Measurements from ENCODE around the gene NODAL.

The NODAL gene

DNA sequence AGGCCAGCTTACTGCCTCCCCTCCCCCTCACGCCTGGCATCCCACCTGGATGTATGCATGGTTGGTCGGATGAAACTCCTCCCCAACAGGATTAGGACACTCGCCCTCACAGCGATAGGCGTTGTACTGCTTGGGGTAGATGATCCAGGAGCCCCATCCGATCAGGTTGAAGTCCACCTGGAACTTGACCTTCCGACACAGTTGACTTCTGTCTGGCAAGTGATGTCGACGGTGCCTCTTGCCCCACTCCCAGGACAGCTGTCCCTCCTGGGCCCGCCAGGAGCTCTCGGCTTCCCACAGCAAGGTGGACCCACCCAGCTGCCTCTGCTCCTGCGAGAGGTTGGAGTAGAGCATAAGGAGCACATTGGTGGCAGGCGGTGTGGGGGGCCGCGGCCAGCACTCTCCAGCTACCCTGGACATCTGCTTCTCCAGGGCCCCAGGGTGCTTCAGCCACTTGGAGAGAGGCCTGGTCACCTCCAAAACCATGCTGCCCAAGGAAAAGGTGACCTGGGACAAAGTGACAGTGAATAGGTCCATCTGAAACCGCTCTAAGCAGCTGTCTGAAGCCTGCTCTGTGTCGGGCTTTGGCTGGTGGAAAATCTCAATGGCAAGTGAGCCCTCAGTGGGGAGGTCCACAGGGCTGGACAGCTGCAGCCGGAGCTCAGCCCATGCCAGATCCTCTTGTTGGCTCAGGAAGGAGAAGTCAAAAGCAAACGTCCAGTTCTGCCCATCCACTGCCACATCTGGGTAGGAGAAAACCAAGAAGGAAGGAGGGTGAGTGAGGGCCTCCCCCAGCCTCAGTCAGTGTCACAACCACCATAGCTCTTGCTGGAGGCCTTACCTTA, 6.0 kb downstream of the NODAL start:
- H3K4me1 ChIP-seq (ENCODE audit: control insufficient read depth in 1 of 2, insufficient read depth in 1 of 2, low read depth in 1 of 2, low read length in 1 of 2) = peaks cover 0 to under 1% of the 10 kb centered on the region in 2 experiments
- TF ChIP-seq, protein P1, sequence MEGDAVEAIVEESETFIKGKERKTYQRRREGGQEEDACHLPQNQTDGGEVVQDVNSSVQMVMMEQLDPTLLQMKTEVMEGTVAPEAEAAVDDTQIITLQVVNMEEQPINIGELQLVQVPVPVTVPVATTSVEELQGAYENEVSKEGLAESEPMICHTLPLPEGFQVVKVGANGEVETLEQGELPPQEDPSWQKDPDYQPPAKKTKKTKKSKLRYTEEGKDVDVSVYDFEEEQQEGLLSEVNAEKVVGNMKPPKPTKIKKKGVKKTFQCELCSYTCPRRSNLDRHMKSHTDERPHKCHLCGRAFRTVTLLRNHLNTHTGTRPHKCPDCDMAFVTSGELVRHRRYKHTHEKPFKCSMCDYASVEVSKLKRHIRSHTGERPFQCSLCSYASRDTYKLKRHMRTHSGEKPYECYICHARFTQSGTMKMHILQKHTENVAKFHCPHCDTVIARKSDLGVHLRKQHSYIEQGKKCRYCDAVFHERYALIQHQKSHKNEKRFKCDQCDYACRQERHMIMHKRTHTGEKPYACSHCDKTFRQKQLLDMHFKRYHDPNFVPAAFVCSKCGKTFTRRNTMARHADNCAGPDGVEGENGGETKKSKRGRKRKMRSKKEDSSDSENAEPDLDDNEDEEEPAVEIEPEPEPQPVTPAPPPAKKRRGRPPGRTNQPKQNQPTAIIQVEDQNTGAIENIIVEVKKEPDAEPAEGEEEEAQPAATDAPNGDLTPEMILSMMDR (IDR thresholded peaks at IDR 0.05) = no peak
- H3K27me3 ChIP-seq = peaks cover 38% of the 10 kb centered on the region

DNA sequence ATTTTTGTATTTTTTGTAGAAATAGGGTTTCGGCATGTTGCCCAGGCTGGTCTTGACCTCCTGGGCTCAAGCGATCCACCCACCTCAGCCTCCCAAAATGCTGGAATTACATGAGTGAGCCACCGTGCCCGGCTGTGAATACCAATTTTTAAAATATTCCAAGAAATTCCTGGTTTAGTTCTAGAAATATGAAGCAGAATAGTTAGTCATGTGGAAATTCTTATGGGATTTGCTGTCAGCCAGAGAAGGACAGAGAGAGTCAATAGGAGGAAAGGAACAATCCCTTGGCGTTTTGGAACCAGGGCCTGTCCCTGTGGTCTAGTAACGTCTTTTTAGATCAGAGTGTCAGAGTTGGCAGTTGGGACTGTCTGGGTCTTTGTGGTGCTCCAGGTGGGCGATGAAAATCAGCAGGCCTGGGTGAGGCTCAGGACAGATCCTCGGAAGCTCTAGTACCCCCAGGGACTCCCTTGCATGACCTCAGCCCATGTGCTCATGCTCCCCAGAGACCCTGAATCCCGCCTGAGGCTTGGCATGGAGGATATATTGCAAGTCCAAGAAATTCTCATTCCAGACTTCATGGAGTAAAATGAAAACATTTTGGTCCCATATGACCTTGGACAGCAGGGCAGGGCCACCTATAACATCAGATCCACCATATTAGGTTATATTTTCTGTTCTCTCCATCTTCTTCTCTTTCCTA, 7.8 kb downstream of the NODAL start:
- H3K4me3 ChIP-seq (ENCODE audit: low read depth in 1 of 2, low read length in 1 of 2) = no peak overlapping the region
- TF ChIP-seq, protein P1 (IDR thresholded peaks at IDR 0.05) = no peak
- no peaks in the 10 kb centered on the region for H3K9me3 ChIP-seq
- no peak overlapping the region for H3K27ac ChIP-seq
- peaks cover 69% of the 10 kb centered on the region for H3K36me3 ChIP-seq
- H3K4me1 ChIP-seq (ENCODE audit: control insufficient read depth in 1 of 2, insufficient read depth in 1 of 2, low read depth in 1 of 2, low read length in 1 of 2) = no peaks in the 10 kb centered on the region
- H3K27me3 ChIP-seq = peaks cover 21% of the 10 kb centered on the region

More for the DNA sequence above, 6.0 kb downstream of the NODAL start:
- Histone ChIP-seq H3K36me3 (peaks cover 52% of the 10 kb centered on the region), H3K4me3 (ENCODE audit: low read depth in 1 of 2, low read length in 1 of 2) (no peak overlapping the region), H3K9me3 (no peaks in the 10 kb centered on the region), H3K27ac (no peak overlapping the region)

DNA sequence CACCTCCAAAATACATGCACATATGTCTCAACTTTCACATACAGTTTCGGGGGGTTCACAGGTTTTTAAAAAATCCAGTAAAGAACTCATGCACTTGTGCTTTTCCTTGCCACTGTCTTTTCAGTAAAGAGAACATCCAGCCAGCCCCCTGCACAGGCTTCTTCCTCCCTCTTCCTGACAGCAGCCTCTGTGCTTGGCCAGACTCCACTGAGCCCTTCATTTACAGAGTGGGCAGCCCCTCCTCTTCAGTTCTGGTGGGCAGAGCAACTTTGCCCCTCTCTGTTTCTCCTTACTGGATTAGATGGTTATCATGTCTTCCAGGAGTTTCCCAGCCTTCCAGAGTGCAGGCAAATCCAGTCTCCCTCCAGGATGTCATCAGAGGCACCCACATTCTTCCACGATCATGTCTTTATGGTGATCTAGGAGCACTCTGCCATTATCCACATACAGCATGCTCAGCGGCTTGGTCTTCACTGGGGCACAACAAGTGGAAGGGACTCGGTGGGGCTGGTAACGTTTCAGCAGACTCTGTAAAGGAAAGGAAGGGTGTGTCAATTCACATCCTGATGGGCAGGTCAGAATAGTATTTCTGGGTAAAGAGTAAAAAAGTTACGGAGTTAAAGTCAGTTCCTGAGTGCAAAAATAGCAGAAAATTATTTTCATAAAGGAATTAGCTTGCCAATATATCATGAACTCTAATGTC, 8.8 kb downstream of the NODAL start:
- Histone ChIP-seq H3K4me3 (ENCODE audit: low read depth in 1 of 2, low read length in 1 of 2) (no peak overlapping the region), H3K4me1 (ENCODE audit: control insufficient read depth in 1 of 2, insufficient read depth in 1 of 2, low read depth in 1 of 2, low read length in 1 of 2) (no peaks in the 10 kb centered on the region), H3K9me3 (no peaks in the 10 kb centered on the region), H3K27ac (no peak overlapping the region), H3K27me3 (peaks cover 11% of the 10 kb centered on the region), H3K36me3 (peaks cover 80% of the 10 kb centered on the region)
- TF ChIP-seq, protein P1 (IDR thresholded peaks at IDR 0.05) = no peak

DNA sequence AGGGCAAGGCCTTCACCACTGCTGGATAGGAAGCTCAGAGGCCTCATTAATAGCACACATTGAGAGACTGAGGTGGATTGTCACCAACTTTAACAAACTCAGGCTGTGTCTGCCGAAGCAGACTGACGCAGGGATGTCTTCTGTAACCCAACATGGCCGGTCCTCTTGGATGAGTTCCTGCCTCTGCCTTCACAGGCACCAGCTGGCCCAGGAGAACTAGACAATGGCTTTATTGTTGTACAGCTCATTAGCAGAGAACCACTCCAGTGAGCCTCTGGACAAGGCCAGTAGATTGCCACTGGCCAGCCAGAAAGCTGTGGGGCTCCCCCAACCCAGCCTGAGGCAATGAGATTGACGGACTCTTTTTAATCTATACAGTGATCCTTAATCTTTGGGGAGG, 9.4 kb downstream of the NODAL start:
- no peaks in the 10 kb centered on the region for H3K9me3 ChIP-seq
- H3K27me3 ChIP-seq = peaks cover 5% of the 10 kb centered on the region
- H3K4me1 ChIP-seq (ENCODE audit: control insufficient read depth in 1 of 2, insufficient read depth in 1 of 2, low read depth in 1 of 2, low read length in 1 of 2) = no peaks in the 10 kb centered on the region
- no peak overlapping the region for H3K27ac ChIP-seq
- H3K4me3 ChIP-seq (ENCODE audit: low read depth in 1 of 2, low read length in 1 of 2) = no peak overlapping the region
- H3K36me3 ChIP-seq = peaks cover 86% of the 10 kb centered on the region
- TF ChIP-seq, protein P1 (IDR thresholded peaks at IDR 0.05) = no peak

DNA sequence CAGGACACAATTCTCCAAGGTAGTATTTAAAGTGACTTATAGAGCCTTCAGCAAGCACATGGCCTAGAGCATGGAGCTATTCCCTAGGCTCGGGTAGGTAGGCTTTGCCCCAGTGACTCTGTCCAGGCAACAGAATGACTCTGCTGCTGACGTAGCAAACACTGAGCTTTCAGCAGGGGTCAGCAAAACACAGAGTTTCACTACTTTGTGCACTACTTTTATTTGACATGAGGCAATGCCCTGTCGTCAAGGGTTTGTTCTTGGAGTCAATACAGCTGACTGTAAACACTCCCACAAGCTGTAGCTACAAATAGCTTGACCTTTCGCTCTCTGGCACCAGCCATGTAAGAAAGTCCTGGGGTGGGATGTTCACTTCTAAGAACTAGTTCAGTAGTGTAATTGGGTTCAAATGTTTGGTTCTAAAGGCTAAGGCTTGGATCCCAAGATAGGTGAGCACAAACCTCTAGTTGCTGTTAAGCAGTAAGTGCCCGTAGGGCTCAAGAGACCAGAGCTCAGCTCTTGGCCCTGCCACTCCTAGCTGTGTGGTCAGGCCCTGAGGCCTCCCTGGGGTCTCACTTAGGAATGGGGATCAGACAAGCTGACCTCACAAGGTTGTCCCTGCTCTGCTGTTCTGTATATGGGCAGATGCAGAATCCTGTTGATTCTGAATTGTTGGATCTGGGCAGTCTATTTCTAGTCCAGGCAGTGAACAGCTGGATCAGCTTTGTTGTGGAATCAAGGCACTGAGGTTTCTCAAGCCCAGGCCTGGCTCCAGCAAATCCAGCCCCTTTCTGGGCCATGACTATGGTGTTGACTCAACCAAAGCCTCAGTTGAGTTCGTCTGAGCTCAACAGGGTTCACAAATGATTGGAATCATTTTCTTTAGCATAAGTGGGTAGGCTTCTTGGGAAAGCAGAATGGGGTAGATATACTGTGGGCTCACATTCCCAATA, 10.7 kb downstream of the NODAL start:
- H3K27me3 ChIP-seq = no peaks in the 10 kb centered on the region
- H3K36me3 ChIP-seq = peaks cover 93% of the 10 kb centered on the region
- no peaks in the 10 kb centered on the region for H3K9me3 ChIP-seq
- H3K4me3 ChIP-seq (ENCODE audit: low read depth in 1 of 2, low read length in 1 of 2) = no peak overlapping the region
- TF ChIP-seq, protein P1 (IDR thresholded peaks at IDR 0.05) = no peak
- no peak overlapping the region for H3K27ac ChIP-seq
- no peaks in the 10 kb centered on the region for H3K4me1 ChIP-seq (ENCODE audit: control insufficient read depth in 1 of 2, insufficient read depth in 1 of 2, low read depth in 1 of 2, low read length in 1 of 2)
